H1 (cell line): ENCODE data around the gene KRT80. TPM values are rescaled to one million over a fixed set of nuclear protein-coding genes. Genes with fewer than 3 reads are reported as not detected.

Experiments
- CTCF ChIA-PET: fragments of 300-600 bp; sonication (Branson Sonifier 250); formaldehyde crosslinking; loops from one replicate; lab custom pipeline; 2021; ENCODE audit not compliant: partially characterized antibody; lab: Charles Lee
- POLR2A ChIA-PET: fragments of 300-600 bp; sonication (Branson Sonifier 250); formaldehyde crosslinking; loops from one replicate; lab custom pipeline; 2021; ENCODE audit warnings: inconsistent platforms; ENCODE audit not compliant: partially characterized antibody; lab: Charles Lee
- DNase-seq, 2 experiments: peaks; one replicate each; pipeline versions ENCODE4 v3.0.0 to v3.0.0-alpha.2; 2010 to 2022; ENCODE audit warnings: low spot score in 2 of 2, low read depth in 1 of 2, mixed read lengths in 1 of 2
- FAIRE-seq: peaks from 2 replicates; lab custom pipeline; 2011; peaks lifted over from hg19 to GRCh38; lab: Jason Lieb, UNC
- H2AFZ ChIP-seq: 2 replicates; pipeline ENCODE4 v1.8.1; 2012; ENCODE audit warnings: low read length, inconsistent platforms
- H2AK5ac ChIP-seq: 2 replicates; pipeline ENCODE4 v1.6.1; 2013; ENCODE audit warnings: low read depth, low read length
- H2BK120ac ChIP-seq: replicated peaks from 2 replicates; pipeline ENCODE3; 2013; ENCODE audit warnings: low read depth, low read length, inconsistent platforms
- H2BK12ac ChIP-seq: 2 replicates; pipeline ENCODE4 v1.6.1; 2013; ENCODE audit warnings: low read depth, low read length
- H2BK15ac ChIP-seq: 2 replicates; pipeline ENCODE4 v1.6.1; 2013; ENCODE audit warnings: low read length
- H2BK20ac ChIP-seq: 2 replicates; pipeline ENCODE4 v1.6.1; 2013; ENCODE audit warnings: low read length
- H2BK5ac ChIP-seq: 2 replicates; pipeline ENCODE4 v1.6.1; 2013; ENCODE audit warnings: low read depth, low read length
- H3K14ac ChIP-seq: 2 replicates; pipeline ENCODE4 v1.6.1; 2013; ENCODE audit warnings: inconsistent platforms; ENCODE audit not compliant: insufficient read length
- H3K18ac ChIP-seq: 2 replicates; pipeline ENCODE4 v1.6.1; 2013; ENCODE audit warnings: low read length; ENCODE audit errors: extremely low read depth
- H3K23ac ChIP-seq: 2 replicates; pipeline ENCODE4 v1.6.1; 2013; ENCODE audit warnings: inconsistent platforms; ENCODE audit not compliant: insufficient read length
- H3K23me2 ChIP-seq: 2 replicates; pipeline ENCODE4 v1.6.1; 2013; ENCODE audit warnings: low read depth, low read length
- H3K27ac ChIP-seq: 2 replicates; pipeline ENCODE4 v1.6.1; 2011; ENCODE audit warnings: low read depth, low read length, inconsistent platforms
- H3K27me3 ChIP-seq, 4 experiments: replicated peaks in 1 of 4; 1 replicate in 1 of 4; 2 replicates in 3 of 4; pipeline versions ENCODE4 v1.6.1 to v1.8.1; 2011 to 2013; ENCODE audit warnings: low read length in 3 of 4, mild to moderate bottlenecking in 3 of 4, inconsistent platforms in 2 of 4, mixed read lengths in 2 of 4, moderate library complexity in 1 of 4; ENCODE audit not compliant: control insufficient read depth in 3 of 4, insufficient read depth in 3 of 4; ENCODE audit errors: extremely low read depth in 1 of 4
- H3K36me3 ChIP-seq, 4 experiments: 2 replicates each; pipeline versions ENCODE4 v1.6.1 to v1.8.1; 2011 to 2013; ENCODE audit warnings: mild to moderate bottlenecking in 4 of 4, low read length in 3 of 4, moderate library complexity in 2 of 4, control low read depth in 1 of 4, inconsistent platforms in 1 of 4; ENCODE audit not compliant: insufficient read depth in 4 of 4, control insufficient read depth in 2 of 4
- H3K4ac ChIP-seq: replicated peaks from 2 replicates; pipeline ENCODE3; 2013; ENCODE audit warnings: low read length, low read depth, mixed read lengths, inconsistent platforms; ENCODE audit not compliant: insufficient read length
- H3K4me1 ChIP-seq, 4 experiments: replicated peaks in 1 of 4; 1 replicate in 1 of 4; 2 replicates in 3 of 4; pipeline versions ENCODE4 v1.6.1 to v1.8.1; 2011 to 2013; ENCODE audit warnings: low read length in 3 of 4, inconsistent platforms in 2 of 4, mixed read lengths in 1 of 4; ENCODE audit not compliant: insufficient read depth in 4 of 4, control insufficient read depth in 3 of 4
- H3K4me2 ChIP-seq, 2 experiments: 2 replicates each; pipeline versions ENCODE4 v1.6.1 to v1.8.1; 2011 to 2013; ENCODE audit warnings: low read depth in 2 of 2, low read length in 2 of 2, control low read depth in 1 of 2, inconsistent platforms in 1 of 2, mild to moderate bottlenecking in 1 of 2; ENCODE audit not compliant: insufficient read depth in 1 of 2
- H3K4me3 ChIP-seq, 4 experiments: fragments of 200-600, 300-600 bp in 1 of 4; sonication (generic), shearing (Covaris generic), sonication (Bioruptor Twin) in 1 of 4; 2 replicates each; pipeline versions ENCODE4 v1.5.1 to v1.8.1; 2011 to 2016; ENCODE audit warnings: low read length in 4 of 4, low read depth in 3 of 4, control low read depth in 2 of 4, inconsistent platforms in 2 of 4, mild to moderate bottlenecking in 2 of 4, mixed read lengths in 1 of 4, moderate library complexity in 1 of 4; ENCODE audit not compliant: insufficient read depth in 2 of 4; ENCODE audit errors: extremely low read depth in 1 of 4
- H3K56ac ChIP-seq: replicated peaks from 2 replicates; pipeline ENCODE3; 2013; ENCODE audit warnings: low read depth, mild to moderate bottlenecking, mixed read lengths, low read length, inconsistent platforms; ENCODE audit not compliant: insufficient read length
- H3K79me1 ChIP-seq: 2 replicates; pipeline ENCODE4 v1.6.1; 2013; ENCODE audit warnings: low read depth, low read length, control low read depth
- H3K79me2 ChIP-seq, 2 experiments: 2 replicates each; pipeline versions ENCODE4 v1.6.1 to v1.8.1; 2012 to 2013; ENCODE audit warnings: low read length in 2 of 2, mild to moderate bottlenecking in 2 of 2, inconsistent platforms in 1 of 2; ENCODE audit not compliant: insufficient read depth in 2 of 2, control insufficient read depth in 1 of 2
- H3K9ac ChIP-seq, 4 experiments: replicated peaks in 1 of 4; 1 replicate in 1 of 4; 2 replicates in 3 of 4; pipeline versions ENCODE4 v1.6.1 to v1.8.1; 2011 to 2013; ENCODE audit warnings: low read depth in 3 of 4, low read length in 3 of 4, control low read depth in 2 of 4, mild to moderate bottlenecking in 2 of 4, moderate library complexity in 2 of 4, inconsistent platforms in 1 of 4; ENCODE audit errors: extremely low read depth in 1 of 4
- H3K9me3 ChIP-seq, 2 experiments: 2 replicates each; pipeline versions ENCODE4 v1.6.1 to v1.8.1; 2012 to 2013; ENCODE audit warnings: mild to moderate bottlenecking in 2 of 2, moderate library complexity in 2 of 2, control low read depth in 1 of 2, inconsistent platforms in 1 of 2, low read depth in 1 of 2, low read length in 1 of 2, mixed read lengths in 1 of 2; ENCODE audit not compliant: insufficient read depth in 2 of 2
- H4K20me1 ChIP-seq, 2 experiments: replicated peaks in 1 of 2; 2 replicates each; pipeline versions ENCODE3 to v1.8.1; 2011 to 2013; ENCODE audit warnings: inconsistent platforms in 2 of 2, low read length in 2 of 2, mild to moderate bottlenecking in 1 of 2; ENCODE audit not compliant: insufficient read depth in 2 of 2, control insufficient read depth in 1 of 2
- H4K5ac ChIP-seq: 2 replicates; pipeline ENCODE4 v1.6.1; 2013; ENCODE audit warnings: low read length, low read depth, mixed read lengths, inconsistent platforms; ENCODE audit not compliant: insufficient read length
- H4K8ac ChIP-seq: 2 replicates; pipeline ENCODE4 v1.8.0; 2013; ENCODE audit warnings: mild to moderate bottlenecking, moderate library complexity, low read length, inconsistent platforms; ENCODE audit not compliant: insufficient read depth; ENCODE audit errors: extremely low read depth
- H4K91ac ChIP-seq: replicated peaks from 2 replicates; pipeline ENCODE3; 2013; ENCODE audit warnings: low read length, mixed read lengths, inconsistent platforms; ENCODE audit not compliant: insufficient read length
- FOSL1 ChIP-seq: IDR thresholded peaks from 2 replicates; pipeline ENCODE4 v1.6.1; 2011; ENCODE audit warnings: mild to moderate bottlenecking, low read depth, low read length, moderate library complexity; ENCODE audit not compliant: insufficient read depth
- JUND ChIP-seq: IDR thresholded peaks from 2 replicates; pipeline ENCODE4 v1.6.1; 2011; ENCODE audit warnings: mild to moderate bottlenecking, improper control_type of control experiment, low read length
- SP2 ChIP-seq: IDR thresholded peaks from 2 replicates; pipeline ENCODE4 v1.6.1; 2012; ENCODE audit warnings: mild to moderate bottlenecking, low read length, inconsistent platforms
- WGBS, 2 experiments: shearing (Covaris generic) in 1 of 2; methylation state at CpG; one replicate each; pipeline versions ENCODE4 v1.1.6 to v1.1.7; 2013 to 2015; ENCODE audit warnings: low lambda C conversion rate in 2 of 2, mixed read lengths in 2 of 2, inconsistent platforms in 1 of 2, low coverage in 1 of 2, missing lambda C conversion rate in 1 of 2; ENCODE audit not compliant: insufficient replicate concordance in 2 of 2, insufficient coverage in 1 of 2, insufficient read length in 1 of 2; ENCODE audit errors: extremely low coverage in 1 of 2, missing lambda C conversion rate in 1 of 2; 5-methylcytosine and 5-hydroxymethylcytosine counted together
- polyA plus RNA-seq, 7 experiments: library from polyadenylated mRNA; depleted of rRNA in 3 of 7; stranded (reverse) in 5 of 7; unstranded in 2 of 7; fragments of >200 nt in 5 of 7; fragments of 200-250 nt in 2 of 7; gene quantifications; 1 replicate in 5 of 7; 2 replicates in 1 of 7; 4 replicates in 1 of 7; pipeline versions ENCODE4 v1.2.1 to v1.2.3, GENCODE V29; 2011 to 2013; ENCODE audit warnings: missing spikeins in 2 of 7, mixed read lengths in 2 of 7
- total RNA-seq: library from RNA; stranded (reverse); fragmentation: NEBNext Ultra II Directional; extraction: Animal tissue kit (Norgen Biotek cat#: 25700); gene quantifications from 2 replicates; pipeline ENCODE4 v1.2.1, GENCODE V29; 2021

The KRT80 gene
- total and polyA plus RNA-seq, 2 of the 8 experiments (the other 6 are each of a cell fraction or from before 2014, with no cell fraction given): 0.05 TPM; not detected in 1

DNA sequence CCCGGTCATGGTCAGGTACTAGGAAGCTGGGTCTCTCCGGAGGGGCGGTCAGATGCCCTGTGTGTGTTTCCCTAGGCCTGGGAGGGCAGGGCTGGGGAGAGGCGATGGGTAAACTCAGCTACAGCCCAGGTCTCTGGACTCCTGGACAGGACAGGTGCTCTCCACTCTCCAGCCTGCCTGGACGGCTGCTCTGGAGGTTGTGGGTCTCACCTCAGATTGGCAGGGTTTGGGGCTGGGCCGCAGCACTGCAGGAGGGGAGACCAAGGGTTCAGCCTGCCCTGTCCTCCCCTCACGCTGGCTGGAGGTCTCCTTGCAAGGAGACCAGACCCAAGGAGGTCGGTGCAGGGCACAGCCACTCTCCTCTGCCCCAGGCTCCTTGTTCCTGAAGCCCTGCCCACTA, 7.8 kb downstream of the KRT80 start:
- H2BK20ac ChIP-seq: no peak overlapping the region
- no peak overlapping the region for H3K14ac ChIP-seq
- no peak overlapping the region for H2AK5ac ChIP-seq
- no peak for DNase-seq
- no peaks in the 10 kb centered on the region for H3K23me2 ChIP-seq
- H3K9me3 ChIP-seq: no peaks in the 10 kb centered on the region
- H3K9ac ChIP-seq: no peak overlapping the region
- H3K4me2 ChIP-seq: no peak overlapping the region
- H3K4me3 ChIP-seq: no peak overlapping the region
- CTCF ChIA-PET: interaction anchor here (0.8 to 16.8 kb wide), 8 partner anchors 13 to 132 kb away, joined by 3 to 108 read pairs (median 4); no protein-coding TSS in a partner anchor
- H2BK5ac ChIP-seq: 0 out of 2 replicates have a peak overlapping the region, but pooled peaks have one; percentile 60
- H3K27me3 ChIP-seq: no peaks in the 10 kb centered on the region; a peak in 1 of 7 replicates
- H3K4ac ChIP-seq: no peak overlapping the region
- no peaks in the 10 kb centered on the region for H3K79me1 ChIP-seq
- H4K5ac ChIP-seq: no peak overlapping the region
- peak overlapping the region; percentile 77 for H2BK12ac ChIP-seq
- 88% methylated on average over 8 of the region's 8 CpGs; no CpG with 5 or more reads in 1 of the 2 experiments for WGBS, 2 experiments
- H4K8ac ChIP-seq: peak overlapping the region; percentile 64; the same call in 1 of the 2 replicates
- H3K79me2 ChIP-seq: no peaks in the 10 kb centered on the region
- no peak overlapping the region for H2AFZ ChIP-seq
- peaks cover 3 to 29% (median 22%) of the 10 kb centered on the region in 4 experiments for H3K4me1 ChIP-seq
- H3K23ac ChIP-seq: no peak overlapping the region
- no peak overlapping the region for H3K56ac ChIP-seq
- TF ChIP-seq FOSL1 (no peak), JUND (no peak), SP2 (no peak)
- FAIRE-seq: no peak
- no peak overlapping the region for H3K27ac ChIP-seq
- no peak overlapping the region for H2BK120ac ChIP-seq
- 0 out of 2 replicates have a peak overlapping the region, but pooled peaks have one; percentile 46 for H2BK15ac ChIP-seq
- H4K91ac ChIP-seq: no peak overlapping the region
- H3K18ac ChIP-seq: no peak overlapping the region
- POLR2A ChIA-PET: no interaction called here
- no peaks in the 10 kb centered on the region; a peak in 1 of 8 replicates for H3K36me3 ChIP-seq
- H4K20me1 ChIP-seq: no peaks in the 10 kb centered on the region
